HG03045 (cell line): ENCODE results near the gene NCAPG2.
A peak's percentile ranks its signal among the peaks of the same experiment; 100 is the strongest.
"Not testable (repeated sequence)": the region's sequence is repeated elsewhere in the genome, so short reads cannot be mapped to it uniquely, and the experiment has no call there.

Experiments used
- ATAC-seq: cut with Tn5 transposase; IDR thresholded peaks from one replicate; pipeline ENCODE4 v1.9.1; 2021; ENCODE audit warnings: mild to moderate bottlenecking, moderate library complexity; ENCODE audit not compliant: unreplicated experiment

Gene NCAPG2

DNA sequence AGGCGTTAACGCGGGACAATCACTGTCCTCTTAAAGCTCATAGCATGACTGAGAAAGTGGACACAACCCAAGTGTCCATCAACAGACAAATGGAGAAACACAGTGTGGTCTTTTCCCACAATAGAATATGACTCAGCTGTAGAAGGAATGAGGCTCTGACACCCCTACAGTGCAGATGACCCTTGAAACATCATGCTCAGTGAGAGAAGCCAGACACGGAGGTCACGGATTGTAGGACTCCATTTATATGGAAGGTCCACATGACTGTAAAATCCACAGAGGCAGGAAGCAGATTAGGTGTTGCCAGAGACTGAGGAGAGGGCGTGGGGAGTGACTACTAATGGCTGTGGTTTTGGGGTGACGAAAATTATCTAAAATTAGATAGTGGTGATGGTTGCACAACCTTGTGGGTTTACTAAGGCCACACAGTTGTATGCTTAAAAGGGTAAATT is 6.1 kb upstream of the NCAPG2 start:
- ATAC-seq: no peak

DNA sequence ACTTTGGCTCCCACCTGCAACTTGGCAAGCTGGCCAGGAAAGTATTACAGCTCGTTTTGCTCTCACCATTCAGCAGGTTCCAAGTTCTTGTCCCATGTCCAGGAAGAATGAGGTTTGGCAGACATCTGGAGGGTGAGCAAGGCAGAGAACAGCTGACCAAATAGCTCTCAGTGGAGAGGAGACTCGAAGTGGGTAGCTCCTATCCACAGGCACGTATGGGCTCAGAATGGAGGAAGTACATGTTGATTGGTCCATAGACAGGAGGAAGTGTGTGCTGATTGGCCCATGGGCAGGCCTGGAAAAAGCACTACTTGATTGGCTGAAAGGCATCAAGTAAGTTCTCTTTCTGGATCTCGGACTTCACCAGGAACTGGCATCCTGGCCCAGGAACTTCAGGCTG is 3.0 kb upstream of the NCAPG2 start:
- ATAC-seq: no peak

DNA sequence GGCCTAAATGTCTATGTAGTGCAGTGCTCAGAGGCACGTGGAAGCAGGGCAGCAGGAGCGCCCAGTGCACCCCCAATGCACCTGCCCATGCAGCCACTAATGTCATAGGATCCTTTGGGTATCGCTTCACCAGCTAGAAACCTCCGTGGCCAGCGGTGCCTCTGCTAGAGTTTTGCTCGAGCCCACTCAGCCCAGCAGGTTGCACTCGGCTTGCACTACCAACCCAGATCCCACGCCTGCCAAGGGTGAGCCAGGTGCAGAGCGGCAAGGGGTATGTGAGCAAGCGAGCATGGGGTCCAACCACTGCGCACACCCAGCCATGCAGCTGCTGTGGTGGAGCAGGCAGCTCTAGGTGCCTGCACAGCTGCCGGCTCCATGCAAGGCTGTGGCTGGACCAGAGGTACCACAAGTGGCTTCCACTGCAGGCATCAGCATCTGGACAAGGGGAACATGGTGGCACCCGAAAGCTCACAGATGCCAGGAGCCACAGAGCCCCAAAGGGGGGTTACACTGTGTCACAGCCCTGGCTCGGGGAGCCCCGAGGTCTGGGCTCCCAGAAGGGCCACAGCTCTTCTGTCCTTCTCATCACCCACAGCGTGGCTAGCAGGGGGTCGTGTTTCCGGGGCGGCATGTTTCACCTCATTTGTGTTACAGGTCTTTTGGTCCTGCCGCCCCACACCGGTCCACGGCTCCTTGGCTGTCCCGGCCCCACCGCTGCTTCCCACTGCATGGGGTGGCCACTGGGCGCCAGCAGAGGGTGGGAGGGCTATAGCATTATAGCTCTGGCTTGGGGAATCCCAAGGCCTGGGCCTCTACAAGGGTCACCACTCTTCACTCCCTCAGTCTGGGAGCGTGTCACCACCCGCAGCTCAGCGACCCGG is 2.3 kb upstream of the NCAPG2 start:
- ATAC-seq: no peak

DNA sequence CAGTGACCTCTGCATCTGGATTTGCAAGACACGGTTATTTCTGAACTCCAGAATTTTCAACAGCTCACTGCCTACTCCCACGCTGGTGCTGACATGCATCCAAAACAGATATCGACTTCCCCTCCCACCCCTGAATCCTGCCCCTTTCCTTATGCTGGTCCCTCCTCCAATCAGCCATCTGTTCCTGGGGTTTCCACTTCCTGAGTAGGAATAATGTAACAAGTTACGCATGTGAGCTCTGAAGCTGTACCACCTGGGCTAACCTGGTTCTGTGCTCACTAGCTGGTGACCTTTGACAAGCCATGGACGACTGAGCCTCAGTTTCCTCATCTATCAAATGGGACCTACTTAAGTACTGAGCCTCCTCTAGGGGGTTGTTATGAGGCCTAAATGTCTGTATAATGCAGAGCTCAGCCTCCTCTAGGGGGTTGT is 1.7 kb upstream of the NCAPG2 start:
- no peak for ATAC-seq

DNA sequence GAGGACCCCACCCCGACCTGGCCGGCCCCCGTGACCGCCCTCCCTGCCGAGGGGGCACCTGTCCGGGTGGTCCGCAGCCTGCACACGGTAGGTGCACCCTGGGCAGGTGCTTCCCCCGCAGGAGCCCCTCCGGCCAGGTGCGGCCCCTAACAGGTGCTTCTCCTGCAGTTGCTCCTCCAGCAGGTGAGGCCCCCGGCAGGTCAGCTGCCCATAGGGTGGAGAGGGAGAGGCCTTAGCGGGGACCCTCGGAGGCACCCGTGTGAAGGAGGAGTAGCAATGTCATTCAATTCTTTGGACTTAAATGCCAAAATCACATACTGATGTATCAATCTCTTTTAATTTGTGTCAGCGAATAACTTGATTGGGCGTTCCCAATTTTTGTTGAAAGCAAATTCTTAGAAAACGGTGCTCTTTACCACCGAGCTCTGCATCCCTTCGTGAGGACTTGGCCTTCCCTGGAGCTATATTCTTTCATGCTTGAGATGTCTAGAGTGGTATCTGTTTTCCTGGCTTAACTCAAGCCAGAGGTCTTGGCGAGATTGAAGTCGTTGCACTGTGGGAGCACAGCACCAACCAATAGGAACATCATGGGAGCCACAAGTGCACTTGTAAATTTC is 738 bp upstream of the NCAPG2 start:
- no peak for ATAC-seq

DNA sequence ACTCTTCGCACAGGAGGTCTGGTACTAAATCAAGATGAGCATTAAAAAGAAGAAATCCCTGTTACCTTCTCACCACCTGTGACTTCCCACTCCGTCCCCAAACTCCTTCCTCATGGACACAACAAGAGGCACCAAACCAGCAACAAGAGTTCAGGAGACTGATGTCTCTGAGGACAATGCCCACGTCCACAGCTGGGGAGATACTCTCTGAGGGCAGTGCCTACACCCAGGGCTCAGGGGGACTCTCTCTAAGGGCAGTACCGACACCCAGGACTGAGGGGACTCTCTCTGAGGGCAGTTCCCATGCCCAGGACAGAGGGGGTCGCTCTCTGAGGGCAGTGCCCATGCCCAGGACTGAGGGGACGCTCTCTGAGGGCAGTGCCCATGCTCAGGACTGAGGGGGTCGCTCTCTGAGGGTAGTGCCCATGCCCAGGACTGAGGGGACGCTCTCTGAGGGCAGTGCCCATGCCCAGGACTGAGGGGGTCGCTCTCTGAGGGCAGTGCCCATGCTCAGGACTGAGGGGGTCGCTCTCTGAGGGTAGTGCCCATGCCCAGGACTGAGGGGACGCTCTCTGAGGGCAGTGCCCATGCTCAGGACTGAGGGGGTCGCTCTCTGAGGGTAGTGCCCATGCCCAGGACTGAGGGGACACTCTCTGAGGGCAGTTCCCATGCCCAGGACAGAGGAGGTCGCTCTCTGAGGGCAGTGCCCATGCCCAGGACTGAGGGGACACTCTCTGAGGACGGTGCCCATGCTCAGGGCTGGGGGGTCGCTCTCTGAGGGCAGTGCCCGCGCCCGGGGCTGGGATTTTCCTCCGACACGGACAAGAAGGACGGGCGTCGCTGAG is 703 bp downstream of the NCAPG2 start:
- not testable (repeated sequence) for ATAC-seq

DNA sequence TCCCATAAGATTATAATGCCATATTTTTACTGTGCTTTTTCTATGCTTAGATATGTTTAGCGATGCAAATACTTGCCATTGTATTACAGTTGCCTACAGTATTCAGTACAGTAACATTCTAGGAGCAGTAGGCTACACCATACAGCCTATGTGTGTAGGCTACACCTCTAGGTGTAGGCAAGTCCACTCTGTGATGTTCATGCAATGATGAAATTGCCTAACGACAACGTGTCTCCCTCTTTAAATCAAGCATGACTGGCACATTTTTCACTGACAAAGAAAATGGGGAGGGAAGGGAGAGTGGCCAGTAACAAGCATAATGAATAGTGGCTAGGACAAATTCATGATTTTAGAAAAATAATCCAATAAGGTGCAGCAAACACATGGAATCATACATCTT is 1.7 kb downstream of the NCAPG2 start:
- no peak for ATAC-seq

DNA sequence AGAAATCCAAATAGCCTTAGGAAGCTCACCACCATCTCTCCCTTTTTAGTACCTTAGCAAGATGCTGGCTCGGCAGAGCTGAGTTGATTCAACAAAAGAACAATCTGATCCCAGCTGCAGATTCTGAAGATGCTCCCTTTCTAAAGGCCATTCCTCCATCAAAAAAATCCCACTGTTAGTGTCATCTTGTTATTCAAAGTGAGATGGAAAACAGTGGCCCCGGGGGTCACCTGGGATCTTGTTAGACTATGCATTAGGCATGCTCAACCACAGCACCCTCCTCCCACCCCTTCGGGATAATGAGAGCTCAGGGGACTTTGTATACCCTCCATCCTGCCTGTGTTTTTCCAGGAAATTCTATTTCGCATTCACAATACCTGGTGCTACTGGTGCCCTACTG is 2.4 kb downstream of the NCAPG2 start:
- ATAC-seq: no peak

DNA sequence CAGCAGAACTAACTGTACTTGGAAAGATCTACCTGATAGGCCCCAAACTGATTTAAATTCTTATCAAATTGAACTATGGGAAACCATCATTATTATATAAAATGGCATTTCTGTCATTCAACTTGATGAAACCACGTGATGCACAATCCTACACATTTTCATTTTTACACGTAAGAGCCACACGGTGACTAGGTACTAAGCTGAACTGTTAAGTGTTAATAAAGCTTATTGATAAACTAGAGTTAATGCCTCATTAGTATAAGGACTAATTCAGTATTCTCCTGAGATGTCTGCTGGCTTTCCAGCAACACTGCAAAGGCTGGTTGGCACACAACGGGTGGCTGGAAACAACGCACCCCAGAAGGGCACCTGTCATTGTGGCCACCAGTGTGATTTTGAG is 4.6 kb downstream of the NCAPG2 start:
- ATAC-seq: no peak

DNA sequence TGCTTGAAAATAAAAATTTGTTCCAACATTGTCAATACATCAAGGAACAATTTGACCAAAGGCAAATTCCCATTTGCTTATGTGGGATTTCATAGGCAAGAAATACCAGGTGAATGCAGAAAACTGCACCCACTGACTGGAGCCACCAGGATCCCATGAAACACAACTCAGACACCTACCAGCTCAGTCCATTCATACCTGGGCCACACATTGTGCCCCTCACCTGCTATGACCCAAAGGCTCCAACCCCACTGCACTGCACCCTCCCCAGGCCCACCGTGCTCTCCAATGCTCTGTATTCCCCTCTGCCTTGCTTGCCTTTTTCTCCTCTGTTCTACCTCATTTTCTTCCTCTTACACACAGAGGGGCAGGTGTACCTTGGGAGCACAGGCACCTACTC is 5.3 kb downstream of the NCAPG2 start:
- ATAC-seq: no peak

DNA sequence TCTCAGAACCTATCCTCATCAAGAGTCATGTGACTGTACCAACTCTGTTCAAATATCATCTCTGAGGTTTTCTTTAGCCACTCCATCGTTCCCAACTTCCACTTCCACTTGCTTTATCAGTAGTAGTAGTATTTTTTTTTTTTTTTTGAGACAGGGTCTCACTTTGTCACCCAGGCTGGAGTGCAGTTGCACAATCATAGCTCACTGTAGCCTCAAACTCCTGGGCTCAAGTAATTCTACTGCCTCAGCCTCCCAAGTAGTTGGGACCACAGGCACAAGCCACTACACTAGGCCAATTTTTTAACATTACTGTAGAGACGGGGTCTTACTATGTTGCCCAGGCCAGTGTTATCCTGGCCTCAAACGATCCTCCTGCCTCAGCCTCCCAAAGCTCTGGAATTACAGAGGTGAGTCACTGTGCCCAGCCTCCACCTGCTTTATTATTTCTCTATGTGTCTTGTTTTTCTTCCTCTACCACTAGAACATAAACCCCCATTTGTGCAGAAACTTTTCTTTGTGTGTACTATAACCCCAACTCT is 5.9 kb downstream of the NCAPG2 start:
- ATAC-seq: no peak

DNA sequence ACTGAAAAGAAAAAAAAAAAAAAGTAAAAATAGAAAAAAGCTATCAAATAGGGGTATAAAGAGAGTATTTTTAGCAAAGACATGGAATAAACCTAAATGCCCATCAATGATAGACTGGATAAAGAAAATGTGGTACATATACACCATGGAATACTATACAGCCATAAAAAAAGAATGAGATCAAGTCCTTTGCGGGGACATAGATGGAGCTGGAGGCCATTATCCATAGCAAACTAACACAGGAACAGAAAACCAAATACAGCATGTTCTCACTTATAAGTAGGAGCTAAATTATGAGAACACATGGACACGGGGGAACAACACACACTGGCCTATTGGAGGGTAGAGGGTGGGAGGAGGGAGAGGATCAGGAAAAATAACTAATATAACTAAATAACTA is 7.0 kb downstream of the NCAPG2 start:
- ATAC-seq: not testable (repeated sequence)

DNA sequence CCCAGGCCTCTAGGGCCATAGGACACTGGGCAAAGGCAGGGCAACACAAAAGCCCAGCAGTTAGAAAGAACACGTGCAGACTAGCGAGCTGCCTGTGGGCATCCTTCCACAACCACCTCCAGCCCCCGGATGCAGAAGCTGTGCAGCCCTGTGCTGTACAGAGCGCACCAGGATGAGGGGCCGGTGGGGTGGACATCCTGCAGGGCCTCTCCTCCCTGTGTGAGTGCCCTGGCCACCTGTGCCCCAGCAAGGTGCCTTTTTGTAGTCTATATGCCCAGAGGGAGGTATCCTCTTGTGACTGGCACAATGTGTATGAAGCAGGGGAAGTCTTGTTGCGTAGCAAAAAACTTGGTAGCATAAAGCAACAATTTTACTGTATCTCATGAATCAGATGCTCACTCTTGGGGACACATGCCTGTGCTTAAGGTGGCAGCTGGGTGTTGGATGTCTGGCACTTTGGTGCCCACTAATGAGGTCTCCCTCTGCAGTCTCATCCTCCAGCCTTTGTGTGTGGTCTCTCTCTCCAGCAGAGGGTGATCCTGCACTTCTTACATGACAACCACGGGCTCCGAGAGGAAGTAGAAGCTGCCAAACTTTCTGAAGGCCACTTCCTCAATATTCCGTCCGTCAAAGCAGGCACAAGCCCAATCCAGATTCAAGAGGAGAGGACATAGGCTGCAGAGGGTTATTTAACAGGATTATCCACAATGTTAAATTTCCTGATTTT is 8.7 kb downstream of the NCAPG2 start:
- ATAC-seq: peak; percentile 81

DNA sequence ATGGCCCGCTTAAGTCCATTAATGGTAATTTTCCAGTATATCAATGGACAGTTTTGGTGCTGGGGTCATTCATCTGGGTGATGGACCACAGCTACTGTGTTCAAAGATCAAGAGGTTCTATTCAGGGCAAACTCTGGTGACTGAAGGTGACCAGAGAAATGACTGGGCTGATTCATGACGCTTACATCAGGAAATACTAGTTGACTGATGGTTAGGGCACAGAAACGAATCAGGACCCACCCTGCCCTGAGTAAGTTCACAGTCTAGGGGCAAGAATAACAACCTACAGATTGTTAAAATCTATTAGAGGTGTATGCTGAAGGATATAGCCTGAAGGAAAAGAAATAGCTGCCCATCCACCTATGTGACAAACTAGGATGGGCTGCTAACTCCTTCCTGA is 9.5 kb downstream of the NCAPG2 start:
- no peak for ATAC-seq

DNA sequence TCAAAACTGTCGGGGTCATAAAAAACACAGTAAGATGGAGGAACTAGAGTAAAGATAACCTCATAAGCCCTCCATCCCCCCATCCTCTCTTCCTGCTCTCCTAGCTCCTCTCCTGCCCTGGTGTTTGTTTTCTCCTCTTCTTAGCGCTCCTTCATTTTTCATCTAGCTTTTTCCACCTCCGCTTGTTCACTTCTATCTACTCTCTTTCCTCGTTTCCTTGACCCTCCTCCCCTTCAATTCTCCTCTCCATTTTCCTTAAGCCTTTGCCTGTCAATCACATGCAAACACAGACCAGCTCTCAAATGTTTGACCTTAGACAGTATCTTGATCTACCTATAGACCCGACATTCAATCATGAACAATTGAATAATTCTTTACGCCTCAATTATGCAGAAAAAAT is 10.0 kb downstream of the NCAPG2 start:
- no peak for ATAC-seq

DNA sequence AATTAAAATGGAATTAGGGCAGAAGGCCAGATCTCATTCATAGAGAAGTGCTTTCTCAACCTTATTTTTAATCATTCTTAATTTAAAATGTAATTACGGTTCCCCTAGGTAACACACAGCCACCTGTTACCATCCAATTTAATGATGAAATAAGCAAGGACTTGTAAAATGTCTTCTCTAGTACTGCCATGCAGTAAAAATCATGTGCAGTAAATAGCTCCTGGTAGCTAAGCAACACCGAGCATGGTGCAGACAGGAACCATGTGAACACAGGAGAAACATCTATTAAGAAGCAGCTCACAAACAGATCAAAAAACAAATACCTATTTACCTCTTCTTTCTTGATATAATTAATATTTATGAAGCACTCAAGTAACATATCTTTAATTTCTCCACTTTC is 15.1 kb downstream of the NCAPG2 start:
- ATAC-seq: no peak

DNA sequence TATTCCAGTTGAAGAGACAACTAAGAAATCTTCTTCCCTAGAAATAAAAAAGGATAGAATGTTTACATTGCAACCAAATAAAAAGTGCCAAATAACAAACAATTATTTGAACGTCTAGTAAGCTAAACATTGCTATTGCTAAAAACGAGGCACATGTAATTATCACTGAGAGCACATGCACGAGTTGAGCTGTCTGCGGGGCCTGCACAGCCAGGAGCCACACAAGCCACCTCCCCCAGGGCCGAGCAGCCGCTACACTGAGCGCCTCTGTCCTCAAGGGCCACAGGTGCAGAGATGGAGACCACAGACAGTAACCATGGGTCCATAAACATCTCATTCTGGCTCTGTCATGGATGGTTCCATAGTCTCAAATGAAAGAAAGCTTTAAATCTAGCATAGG is 17.2 kb downstream of the NCAPG2 start:
- no peak for ATAC-seq

DNA sequence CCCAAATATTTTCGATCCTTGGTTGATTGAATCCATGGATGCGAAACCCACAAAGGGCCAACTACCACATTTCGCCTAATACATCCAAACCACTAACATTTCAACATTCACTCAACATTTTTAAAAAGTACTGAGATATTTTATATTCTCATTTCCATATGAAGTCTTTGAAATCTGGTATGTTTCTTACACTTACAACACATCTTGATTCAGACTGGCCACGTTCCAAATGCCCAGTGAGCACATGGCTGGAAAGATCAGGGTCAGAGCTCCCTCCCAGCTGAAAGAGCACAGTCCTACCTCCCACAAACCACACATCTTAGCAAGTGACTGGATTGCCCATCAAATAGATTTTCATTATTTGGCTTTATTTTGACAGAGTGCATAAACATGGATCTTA is 18.9 kb downstream of the NCAPG2 start:
- no peak for ATAC-seq

DNA sequence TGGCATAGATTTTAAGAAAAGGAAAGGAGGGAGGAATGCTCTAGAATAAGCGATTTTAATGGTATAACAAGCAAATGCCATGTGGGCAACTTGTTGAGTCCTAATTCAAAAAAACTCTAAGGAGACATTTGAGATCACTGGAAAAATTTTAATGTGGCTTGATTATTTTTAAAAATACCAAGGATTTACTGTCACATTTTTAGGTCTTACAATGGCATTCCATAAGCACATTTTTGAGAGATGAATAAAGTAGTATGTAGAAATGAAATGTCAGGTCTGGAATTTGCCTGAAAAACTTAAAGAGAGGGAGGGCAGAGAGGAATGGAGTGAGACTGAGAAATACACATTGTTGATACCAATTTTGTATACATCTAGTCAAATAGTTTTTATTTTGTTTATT is 20.3 kb downstream of the NCAPG2 start:
- ATAC-seq: no peak

DNA sequence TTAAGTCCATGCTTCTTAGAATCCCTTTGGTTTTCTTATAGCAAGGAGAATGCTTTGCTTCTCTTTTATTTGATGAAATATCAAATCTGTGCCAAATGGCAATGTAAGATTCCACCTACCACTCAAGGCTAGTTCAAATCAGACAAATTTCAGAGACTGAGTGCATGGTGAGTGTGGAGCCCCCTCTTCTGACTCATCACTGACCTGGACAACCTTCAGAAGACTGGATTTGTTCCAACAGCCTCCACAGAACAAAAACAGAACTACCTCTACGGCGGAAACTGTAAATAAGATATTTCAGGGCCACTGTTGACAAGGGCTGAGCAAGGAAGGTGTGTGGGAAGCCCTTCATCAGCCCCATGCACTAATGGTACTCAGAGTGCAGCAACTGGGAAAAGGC is 21.1 kb downstream of the NCAPG2 start:
- ATAC-seq: no peak

DNA sequence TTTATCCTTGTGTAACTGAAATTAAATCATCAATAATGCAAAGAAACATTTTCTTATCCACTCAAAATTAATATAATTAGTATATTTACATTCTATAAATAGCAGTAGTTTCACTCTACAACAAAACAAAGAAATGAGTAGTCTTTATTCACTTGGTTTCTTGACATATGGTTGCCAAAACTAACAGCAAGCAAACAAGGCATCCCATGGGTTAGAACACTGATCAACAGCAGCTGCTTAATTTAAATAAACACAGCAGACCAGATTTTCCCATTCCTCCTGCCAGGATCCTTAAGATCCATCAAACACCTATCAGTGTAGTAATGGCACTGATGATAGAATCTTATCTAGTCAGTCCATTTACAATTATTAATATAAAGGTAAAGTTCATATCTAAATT is 22.1 kb downstream of the NCAPG2 start:
- ATAC-seq: no peak
